ENCODE data around the gene ZNF586.

DNA sequence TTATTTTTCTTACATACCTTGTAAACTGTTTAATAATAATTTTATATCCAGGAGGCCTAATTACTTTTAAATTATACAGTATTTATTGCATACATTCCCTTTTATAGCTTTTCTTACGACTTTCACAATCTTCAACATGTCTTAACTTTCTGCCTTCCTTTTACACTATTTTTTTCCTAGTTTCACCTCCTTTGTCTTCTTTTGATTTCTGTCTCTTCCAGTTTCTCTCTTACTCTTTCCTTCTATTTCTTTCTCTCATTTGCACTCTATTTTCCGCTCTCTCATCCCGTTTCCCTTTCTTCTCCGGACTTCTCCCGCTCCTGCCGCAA, 33.8 kb downstream of the ZNF586 start:
- TF ChIP-seq, protein P1, sequence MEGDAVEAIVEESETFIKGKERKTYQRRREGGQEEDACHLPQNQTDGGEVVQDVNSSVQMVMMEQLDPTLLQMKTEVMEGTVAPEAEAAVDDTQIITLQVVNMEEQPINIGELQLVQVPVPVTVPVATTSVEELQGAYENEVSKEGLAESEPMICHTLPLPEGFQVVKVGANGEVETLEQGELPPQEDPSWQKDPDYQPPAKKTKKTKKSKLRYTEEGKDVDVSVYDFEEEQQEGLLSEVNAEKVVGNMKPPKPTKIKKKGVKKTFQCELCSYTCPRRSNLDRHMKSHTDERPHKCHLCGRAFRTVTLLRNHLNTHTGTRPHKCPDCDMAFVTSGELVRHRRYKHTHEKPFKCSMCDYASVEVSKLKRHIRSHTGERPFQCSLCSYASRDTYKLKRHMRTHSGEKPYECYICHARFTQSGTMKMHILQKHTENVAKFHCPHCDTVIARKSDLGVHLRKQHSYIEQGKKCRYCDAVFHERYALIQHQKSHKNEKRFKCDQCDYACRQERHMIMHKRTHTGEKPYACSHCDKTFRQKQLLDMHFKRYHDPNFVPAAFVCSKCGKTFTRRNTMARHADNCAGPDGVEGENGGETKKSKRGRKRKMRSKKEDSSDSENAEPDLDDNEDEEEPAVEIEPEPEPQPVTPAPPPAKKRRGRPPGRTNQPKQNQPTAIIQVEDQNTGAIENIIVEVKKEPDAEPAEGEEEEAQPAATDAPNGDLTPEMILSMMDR (IDR thresholded peaks at IDR 0.05 in 2 of 3, conservative IDR thresholded peaks at IDR 0.05 in 1 of 3; ENCODE audit: control insufficient read depth in 2 of 3, extremely low read depth in 1 of 3, insufficient read depth in 1 of 3, low read depth in 3 of 3, low read length in 3 of 3): no peak
- TF ChIP-seq, protein P2, sequence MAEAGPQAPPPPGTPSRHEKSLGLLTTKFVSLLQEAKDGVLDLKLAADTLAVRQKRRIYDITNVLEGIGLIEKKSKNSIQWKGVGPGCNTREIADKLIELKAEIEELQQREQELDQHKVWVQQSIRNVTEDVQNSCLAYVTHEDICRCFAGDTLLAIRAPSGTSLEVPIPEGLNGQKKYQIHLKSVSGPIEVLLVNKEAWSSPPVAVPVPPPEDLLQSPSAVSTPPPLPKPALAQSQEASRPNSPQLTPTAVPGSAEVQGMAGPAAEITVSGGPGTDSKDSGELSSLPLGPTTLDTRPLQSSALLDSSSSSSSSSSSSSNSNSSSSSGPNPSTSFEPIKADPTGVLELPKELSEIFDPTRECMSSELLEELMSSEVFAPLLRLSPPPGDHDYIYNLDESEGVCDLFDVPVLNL (IDR thresholded peaks at IDR 0.05; ENCODE audit: low read depth, low read length): no peak
- TF ChIP-seq, protein P3, sequence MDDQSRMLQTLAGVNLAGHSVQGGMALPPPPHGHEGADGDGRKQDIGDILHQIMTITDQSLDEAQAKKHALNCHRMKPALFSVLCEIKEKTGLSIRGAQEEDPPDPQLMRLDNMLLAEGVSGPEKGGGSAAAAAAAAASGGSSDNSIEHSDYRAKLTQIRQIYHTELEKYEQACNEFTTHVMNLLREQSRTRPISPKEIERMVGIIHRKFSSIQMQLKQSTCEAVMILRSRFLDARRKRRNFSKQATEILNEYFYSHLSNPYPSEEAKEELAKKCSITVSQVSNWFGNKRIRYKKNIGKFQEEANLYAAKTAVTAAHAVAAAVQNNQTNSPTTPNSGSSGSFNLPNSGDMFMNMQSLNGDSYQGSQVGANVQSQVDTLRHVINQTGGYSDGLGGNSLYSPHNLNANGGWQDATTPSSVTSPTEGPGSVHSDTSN (IDR thresholded peaks at IDR 0.05; ENCODE audit: insufficient replicate concordance, low read depth, low read length): no peak
- TF ChIP-seq, protein P4, sequence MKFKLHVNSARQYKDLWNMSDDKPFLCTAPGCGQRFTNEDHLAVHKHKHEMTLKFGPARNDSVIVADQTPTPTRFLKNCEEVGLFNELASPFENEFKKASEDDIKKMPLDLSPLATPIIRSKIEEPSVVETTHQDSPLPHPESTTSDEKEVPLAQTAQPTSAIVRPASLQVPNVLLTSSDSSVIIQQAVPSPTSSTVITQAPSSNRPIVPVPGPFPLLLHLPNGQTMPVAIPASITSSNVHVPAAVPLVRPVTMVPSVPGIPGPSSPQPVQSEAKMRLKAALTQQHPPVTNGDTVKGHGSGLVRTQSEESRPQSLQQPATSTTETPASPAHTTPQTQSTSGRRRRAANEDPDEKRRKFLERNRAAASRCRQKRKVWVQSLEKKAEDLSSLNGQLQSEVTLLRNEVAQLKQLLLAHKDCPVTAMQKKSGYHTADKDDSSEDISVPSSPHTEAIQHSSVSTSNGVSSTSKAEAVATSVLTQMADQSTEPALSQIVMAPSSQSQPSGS (IDR thresholded peaks at IDR 0.05; ENCODE audit: low read length): no peak
- TF ChIP-seq DPF2 (IDR thresholded peaks at IDR 0.05) (no peak), EP300 (IDR thresholded peaks at IDR 0.05; ENCODE audit: borderline replicate concordance in 1 of 2, control insufficient read depth in 1 of 2, low read depth in 2 of 2, low read length in 2 of 2) (no peak), CEBPB (IDR thresholded peaks at IDR 0.05; ENCODE audit: borderline replicate concordance in 1 of 2, low read depth in 2 of 2, low read length in 2 of 2) (no peak), HDAC6 (IDR thresholded peaks at IDR 0.05; ENCODE audit: unreplicated experiment) (no peak), RAD21 (IDR thresholded peaks at IDR 0.05; ENCODE audit: insufficient read depth, low read depth, low read length) (no peak), POLR2AphosphoS5 (IDR thresholded peaks at IDR 0.05; ENCODE audit: low read length) (no peak), SREBF1 (IDR thresholded peaks at IDR 0.05; ENCODE audit: low read length) (no peak), SRF (IDR thresholded peaks at IDR 0.05; ENCODE audit: low read depth in 2 of 2, low read length in 2 of 2) (no peak), HDGF (IDR thresholded peaks at IDR 0.05) (no peak)
